GM15510 (cell line): ENCODE results near the gene C6orf132.

Source experiments
- POLR2A ChIP-seq: IDR thresholded peaks from 3 replicates; pipeline ENCODE4 v1.6.1; 2011; ENCODE audit warnings: borderline replicate concordance; ENCODE audit not compliant: insufficient read length; ENCODE audit errors: extremely low read depth

C6orf132 gene

DNA sequence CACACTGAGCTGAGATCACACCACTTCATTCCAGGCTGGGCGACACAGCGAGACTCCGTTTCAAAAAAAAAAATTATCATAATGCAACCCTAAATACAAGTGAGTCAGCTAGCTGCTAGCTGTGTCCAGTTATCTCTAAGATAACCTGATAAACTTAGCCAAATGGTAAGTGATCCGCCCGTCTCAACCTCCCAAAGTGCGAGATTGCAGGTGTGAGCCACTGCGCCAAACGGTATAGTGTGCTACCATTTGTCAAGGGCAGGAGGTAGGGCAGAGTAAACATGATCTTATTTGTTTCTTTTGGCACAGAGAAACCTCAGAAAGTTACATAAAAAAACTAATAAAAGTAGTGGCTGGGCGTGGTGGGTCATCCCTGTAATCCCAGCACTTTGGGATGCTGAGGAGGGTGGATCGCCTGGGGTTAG, 4.7 kb upstream of the C6orf132 start:
- no peak for TF ChIP-seq POLR2A

DNA sequence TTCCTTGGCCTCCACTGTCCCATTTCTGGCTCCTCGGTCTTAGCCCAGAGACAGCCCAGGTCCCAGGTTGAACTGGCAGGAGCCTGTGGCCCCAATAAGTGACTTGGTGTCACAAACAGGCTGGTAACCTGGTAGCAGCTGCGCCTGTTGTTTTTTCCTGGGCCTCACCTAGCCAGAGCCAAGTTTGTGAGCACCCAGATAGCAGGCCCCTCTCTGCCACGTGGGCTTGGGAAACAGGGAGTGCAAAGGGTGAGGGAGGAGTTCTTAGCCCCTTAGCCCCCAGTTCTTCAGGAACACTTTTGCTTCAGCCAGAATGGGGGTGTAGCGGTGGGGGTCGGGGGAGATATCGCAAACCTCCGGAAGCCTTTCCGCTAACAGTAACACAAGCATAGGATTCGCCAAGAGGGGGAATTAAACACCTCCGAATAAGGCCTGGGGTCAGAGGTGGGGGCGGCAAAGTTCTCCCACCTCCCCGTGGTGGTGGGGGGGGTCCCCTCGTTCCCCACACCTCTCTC, 760 bp downstream of the C6orf132 start:
- no peak for TF ChIP-seq POLR2A

DNA sequence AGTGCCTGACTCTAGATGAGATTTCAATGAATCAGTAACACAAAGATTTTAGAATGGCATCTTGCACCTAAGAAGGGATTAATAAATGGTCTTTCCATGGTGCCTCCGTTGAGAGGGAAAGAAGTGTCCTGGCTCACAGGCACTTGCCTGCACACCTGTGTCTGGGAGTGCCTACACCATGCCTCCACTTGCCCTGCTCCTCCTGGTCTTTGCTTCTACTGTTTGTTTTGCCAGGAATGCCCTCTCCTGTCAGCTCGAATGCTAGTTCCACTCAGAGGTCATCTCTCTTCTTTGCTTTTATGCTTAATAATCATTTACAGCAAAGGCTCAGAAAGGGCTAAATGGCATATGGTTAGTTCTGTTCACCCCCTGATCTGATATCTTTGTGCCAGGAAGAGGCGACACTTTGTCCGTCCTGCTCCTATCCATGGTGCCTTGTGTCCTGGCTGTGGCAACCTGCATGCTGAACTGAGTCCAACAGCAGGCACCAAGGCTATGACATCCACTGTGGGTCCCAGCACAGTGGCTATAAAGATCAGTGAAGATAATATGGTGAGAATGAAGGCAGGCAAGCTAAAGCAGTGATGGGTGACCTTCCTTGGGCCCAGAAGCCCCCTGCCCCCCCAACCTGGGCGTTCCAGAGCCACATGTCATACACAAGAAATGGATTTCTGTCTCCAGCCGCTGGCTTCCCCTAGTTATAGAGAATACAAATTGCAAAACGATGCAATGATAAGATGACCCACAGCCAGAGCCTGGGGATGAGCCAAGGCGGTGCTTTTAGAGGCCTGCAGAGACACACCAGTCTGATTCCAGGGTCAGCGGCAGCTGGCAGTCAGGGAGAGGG, 1.4 kb downstream of the C6orf132 start:
- no peak for TF ChIP-seq POLR2A

GRCh38 chr6:42140032-42140431, 2.4 kb downstream of the C6orf132 start:
- no peak for TF ChIP-seq POLR2A

GRCh38 chr6:42138630-42139619, 3.5 kb downstream of the C6orf132 start:
- TF ChIP-seq POLR2A: no peak

- no peak for TF ChIP-seq POLR2A
These were observed 4.2 kb downstream of the C6orf132 start for GRCh38 chr6:42138190-42138589.

- TF ChIP-seq POLR2A: no peak
These were observed 5.1 kb downstream of the C6orf132 start for GRCh38 chr6:42137194-42137753.

GRCh38 chr6:42136508-42137193, 5.8 kb downstream of the C6orf132 start:
- TF ChIP-seq POLR2A: no peak

- TF ChIP-seq POLR2A: no peak
These were observed 6.7 kb downstream of the C6orf132 start for GRCh38 chr6:42135722-42136121.

GRCh38 chr6:42135161-42135560, 7.3 kb downstream of the C6orf132 start:
- no peak for TF ChIP-seq POLR2A

DNA sequence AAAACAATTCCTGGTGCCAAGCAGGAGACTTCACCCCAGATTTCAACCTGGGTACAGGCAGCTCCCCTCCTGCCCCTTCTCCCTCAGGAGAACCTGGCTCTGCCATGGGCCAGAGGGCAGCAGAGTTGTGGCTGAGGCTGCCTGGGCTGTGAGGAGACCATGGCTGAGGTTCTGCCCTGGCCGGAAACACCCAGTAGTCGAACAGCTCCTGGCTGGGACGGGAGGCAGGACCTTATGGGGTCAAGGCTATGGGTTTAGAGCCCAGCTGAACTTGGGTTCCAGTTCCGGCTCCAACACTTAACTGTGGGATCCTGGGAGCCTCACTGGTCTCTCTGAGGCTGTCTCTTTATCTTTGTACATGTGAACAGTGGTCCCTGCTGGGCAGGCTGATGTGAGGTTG, 8.5 kb downstream of the C6orf132 start:
- no peak for TF ChIP-seq POLR2A

- TF ChIP-seq POLR2A: no peak
These were observed 10.9 kb downstream of the C6orf132 start for GRCh38 chr6:42131531-42131930.

GRCh38 chr6:42129360-42129676, 13.1 kb downstream of the C6orf132 start:
- no peak for TF ChIP-seq POLR2A
